HEK293T (cell line): Measurements from ENCODE around the gene TTLL4.
"Not testable (repeated sequence)": the region's sequence is repeated elsewhere in the genome, so short reads cannot be mapped to it uniquely, and the experiment has no call there.

Experiments used
- CTCF ChIA-PET: fragments of 350-600 bp; formaldehyde crosslinking; extraction: SDS; loops from one replicate; lab custom pipeline; 2021; ENCODE audit warnings: antibody characterized with exemption, inconsistent platforms; lab: Yijun Ruan, JAX
- POLR2A ChIA-PET: fragments of 350-600 bp; formaldehyde crosslinking; extraction: SDS; loops from one replicate; lab custom pipeline; 2020; ENCODE audit warnings: antibody characterized with exemption, inconsistent platforms; lab: Yijun Ruan, JAX
- DNase-seq: peaks from one replicate; pipeline ENCODE4 v3.0.0; 2012; ENCODE audit warnings: mixed read lengths; ENCODE audit errors: extremely low spot score
- ARNT ChIP-seq: fragments of 450-650 bp; IDR thresholded peaks from 2 replicates; pipeline ENCODE4 v1.6.1; 2017; ENCODE audit warnings: mild to moderate bottlenecking
- BHLHE40 ChIP-seq: fragments of 450-650 bp; IDR thresholded peaks from 2 replicates; pipeline ENCODE4 v1.6.1; 2016; ENCODE audit warnings: mild to moderate bottlenecking, moderate library complexity, borderline replicate concordance
- CTBP1 ChIP-seq: fragments of 450-650 bp; IDR thresholded peaks from 2 replicates; pipeline ENCODE4 v1.6.1; 2016; ENCODE audit warnings: borderline replicate concordance
- ELF4 ChIP-seq: fragments of 450-650 bp; IDR thresholded peaks from 2 replicates; pipeline ENCODE4 v1.6.1; 2017; ENCODE audit warnings: antibody characterized with exemption
- FOXA1 ChIP-seq: fragments of 450-650 bp; IDR thresholded peaks from 2 replicates; pipeline ENCODE4 v1.6.1; 2016; ENCODE audit warnings: mild to moderate bottlenecking
- FOXK2 ChIP-seq: fragments of 450-650 bp; IDR thresholded peaks from 2 replicates; pipeline ENCODE4 v1.6.1; 2016; ENCODE audit warnings: mild to moderate bottlenecking
- FOXM1 ChIP-seq: fragments of 450-650 bp; IDR thresholded peaks from 2 replicates; pipeline ENCODE4 v1.6.1; 2017; ENCODE audit warnings: mild to moderate bottlenecking, borderline replicate concordance
- HDGF ChIP-seq: fragments of 450-650 bp; IDR thresholded peaks from 2 replicates; pipeline ENCODE4 v1.6.1; 2017; ENCODE audit warnings: antibody characterized with exemption, borderline replicate concordance
- L3MBTL2 ChIP-seq: fragments of 450-650 bp; conservative IDR thresholded peaks from 2 replicates; pipeline ENCODE4 v1.6.1; 2016; ENCODE audit warnings: mild to moderate bottlenecking
- LEF1 ChIP-seq: fragments of 450-650 bp; IDR thresholded peaks from 2 replicates; pipeline ENCODE4 v1.6.1; 2017; ENCODE audit warnings: mild to moderate bottlenecking, borderline replicate concordance
- NFRKB ChIP-seq: fragments of 450-650 bp; IDR thresholded peaks from 2 replicates; pipeline ENCODE4 v1.6.1; 2016; ENCODE audit warnings: mild to moderate bottlenecking, moderate library complexity
- SP1 ChIP-seq: fragments of 450-650 bp; IDR thresholded peaks from 2 replicates; pipeline ENCODE4 v1.6.1; 2017
- SUZ12 ChIP-seq: fragments of 450-650 bp; IDR thresholded peaks from 2 replicates; pipeline ENCODE4 v1.6.1; 2016; ENCODE audit warnings: mild to moderate bottlenecking
- TARDBP ChIP-seq: fragments of 450-650 bp; IDR thresholded peaks from 2 replicates; pipeline ENCODE4 v1.6.1; 2016
- ZNF384 ChIP-seq: fragments of 450-650 bp; IDR thresholded peaks from 2 replicates; pipeline ENCODE4 v1.6.1; 2016
- TF ChIP-seq, protein P1 (sequence below): fragments of 450-650 bp; IDR thresholded peaks from 2 replicates; pipeline ENCODE4 v1.6.1; 2016

Gene TTLL4

DNA sequence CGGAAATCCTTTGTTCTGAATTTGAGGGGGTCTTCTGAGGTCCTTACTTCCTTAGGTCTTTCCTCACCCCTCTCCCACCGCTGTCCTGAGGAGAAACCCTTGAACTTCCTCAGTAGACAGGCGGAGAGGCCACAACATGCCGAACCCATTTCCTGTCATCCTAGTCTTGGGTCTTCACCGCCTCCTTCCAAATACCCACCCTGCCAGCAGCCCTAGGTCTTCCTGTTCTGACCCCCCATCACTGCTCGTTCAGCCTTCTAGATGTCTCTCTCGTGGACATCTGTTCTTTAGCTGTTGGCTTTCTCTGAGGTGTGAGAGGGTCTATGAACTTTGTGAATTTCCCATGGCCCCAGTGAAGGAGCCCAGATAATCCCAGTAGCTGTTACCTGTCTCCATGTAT, 44.1 kb downstream of the TTLL4 start:
- TF ChIP-seq ELF4 (no peak), SUZ12 (no peak), CTBP1 (no peak), L3MBTL2 (no peak)
- TF ChIP-seq, protein P1, sequence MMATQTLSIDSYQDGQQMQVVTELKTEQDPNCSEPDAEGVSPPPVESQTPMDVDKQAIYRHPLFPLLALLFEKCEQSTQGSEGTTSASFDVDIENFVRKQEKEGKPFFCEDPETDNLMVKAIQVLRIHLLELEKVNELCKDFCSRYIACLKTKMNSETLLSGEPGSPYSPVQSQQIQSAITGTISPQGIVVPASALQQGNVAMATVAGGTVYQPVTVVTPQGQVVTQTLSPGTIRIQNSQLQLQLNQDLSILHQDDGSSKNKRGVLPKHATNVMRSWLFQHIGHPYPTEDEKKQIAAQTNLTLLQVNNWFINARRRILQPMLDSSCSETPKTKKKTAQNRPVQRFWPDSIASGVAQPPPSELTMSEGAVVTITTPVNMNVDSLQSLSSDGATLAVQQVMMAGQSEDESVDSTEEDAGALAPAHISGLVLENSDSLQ: no peak
- no peak for DNase-seq
- CTCF ChIA-PET: no interaction called here
- POLR2A ChIA-PET: no interaction called here

DNA sequence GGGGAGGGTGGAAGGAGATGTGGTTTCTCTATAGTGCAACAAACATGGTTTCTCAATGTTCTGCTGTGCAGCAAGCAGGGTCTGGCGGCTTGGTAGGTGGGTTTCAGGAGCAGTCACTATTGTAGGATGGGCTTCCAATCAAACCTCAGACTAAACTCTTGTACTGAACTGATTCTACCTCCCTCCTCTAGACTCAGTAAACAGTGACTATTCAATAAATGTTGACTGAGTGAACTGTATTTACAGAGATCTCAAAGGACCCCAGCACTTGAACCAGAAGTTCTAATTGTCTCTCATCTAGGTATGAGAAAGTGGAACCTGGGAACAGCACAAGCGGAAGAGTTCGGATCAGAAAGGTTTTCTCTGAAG, 44.5 kb downstream of the TTLL4 start:
- TF ChIP-seq FOXK2: no peak
- no peak for TF ChIP-seq LEF1
- no peak for TF ChIP-seq BHLHE40
- TF ChIP-seq ARNT: no peak
- TF ChIP-seq ZNF384: no peak
- no peak for TF ChIP-seq FOXA1
- no peak for TF ChIP-seq ELF4
- TF ChIP-seq SUZ12: no peak
- TF ChIP-seq, protein P1: no peak
- TF ChIP-seq SP1: no peak
- TF ChIP-seq TARDBP: no peak
- TF ChIP-seq NFRKB: no peak
- no peak for TF ChIP-seq CTBP1
- no peak for TF ChIP-seq L3MBTL2
- no peak for TF ChIP-seq HDGF
- TF ChIP-seq FOXM1: no peak
- DNase-seq: no peak
- POLR2A ChIA-PET: no interaction called here
- CTCF ChIA-PET: no interaction called here

DNA sequence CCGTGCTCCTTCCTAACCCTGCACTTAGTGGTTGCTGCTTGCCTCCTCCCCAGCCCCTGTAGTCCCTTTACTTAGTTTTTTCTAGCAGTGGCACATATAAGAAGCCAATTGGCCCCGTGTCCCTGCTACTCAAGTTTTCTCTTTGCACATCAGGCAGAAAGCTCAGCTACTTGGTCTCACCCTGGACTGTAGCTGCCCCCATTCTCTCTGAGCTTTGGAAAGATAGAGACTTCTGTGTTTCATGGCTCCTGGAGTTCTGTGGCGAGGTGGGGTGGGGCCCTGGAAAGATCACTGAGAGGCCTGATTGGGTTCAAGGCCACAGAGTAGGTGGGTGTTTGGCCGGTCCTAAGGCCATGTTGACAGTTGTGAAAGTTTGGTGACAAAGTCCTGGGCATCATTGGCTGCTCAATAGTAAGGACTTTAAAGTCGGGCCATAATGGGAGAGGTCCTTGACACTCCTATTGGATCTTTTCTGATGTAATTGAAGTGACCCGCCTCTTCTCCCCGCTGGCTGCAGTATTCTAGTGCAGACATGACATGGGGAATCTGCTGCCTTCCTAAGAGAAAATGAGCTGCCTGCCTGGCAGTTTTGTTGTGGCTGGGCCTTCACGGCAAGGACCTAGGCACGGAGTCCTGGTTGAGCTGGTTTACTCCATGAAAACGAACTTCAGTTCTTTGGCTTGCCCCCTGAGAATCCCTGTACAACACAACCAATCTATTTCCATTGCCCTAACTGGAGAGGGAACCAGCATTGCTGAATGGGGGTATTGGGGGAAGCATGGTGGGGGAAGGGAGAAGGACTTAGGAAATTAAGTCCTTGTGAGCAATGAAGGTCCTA, 45.2 kb downstream of the TTLL4 start:
- no peak for DNase-seq
- CTCF ChIA-PET: no interaction called here
- no peak for TF ChIP-seq NFRKB
- no peak for TF ChIP-seq FOXA1
- TF ChIP-seq TARDBP: no peak
- TF ChIP-seq HDGF: no peak
- no peak for TF ChIP-seq BHLHE40
- no peak for TF ChIP-seq FOXK2
- no peak for TF ChIP-seq SP1
- TF ChIP-seq ZNF384: no peak
- TF ChIP-seq, protein P1: no peak
- no peak for TF ChIP-seq SUZ12
- TF ChIP-seq CTBP1: no peak
- TF ChIP-seq FOXM1: no peak
- POLR2A ChIA-PET: no interaction called here

DNA sequence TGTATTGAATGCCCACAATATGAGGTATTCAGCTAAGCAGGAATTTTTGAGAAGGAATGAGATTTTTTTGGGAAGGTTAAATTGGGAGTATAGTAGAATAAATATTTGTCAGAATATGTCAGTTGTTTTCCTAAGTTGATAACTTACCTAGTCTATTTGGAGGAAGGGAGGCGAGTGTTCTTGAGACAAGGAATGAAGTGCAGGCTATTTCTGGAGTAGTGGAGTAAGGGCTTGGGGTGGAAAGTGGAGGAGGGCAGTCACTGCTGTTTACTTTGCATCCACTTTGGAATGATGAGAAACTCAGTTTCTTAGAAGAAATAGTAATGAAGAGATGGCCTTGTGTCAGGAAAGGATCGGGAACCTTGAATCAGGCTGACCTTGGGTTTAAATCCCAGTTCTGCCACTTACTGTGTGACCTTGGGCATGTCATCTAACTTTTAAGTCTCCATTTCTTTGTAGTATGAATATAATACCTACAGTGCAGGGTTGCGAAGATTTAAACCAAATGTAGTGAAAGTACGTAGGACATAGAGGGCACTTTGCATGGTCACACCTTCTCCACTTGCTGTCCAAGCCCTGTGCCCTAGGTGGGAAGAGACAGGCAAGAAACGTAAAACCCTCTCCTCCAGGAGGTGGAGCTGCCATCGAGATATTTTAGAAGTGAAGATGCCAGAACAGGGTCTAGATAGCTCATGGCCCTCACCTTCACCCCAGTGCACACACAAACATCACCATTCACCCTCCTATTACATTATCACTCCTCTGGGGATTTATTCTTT, 46.2 kb downstream of the TTLL4 start:
- ChIA-PET CTCF (interaction anchor here (1.1 to 1.2 kb wide), 2 partner anchors 91 to 98 kb away, joined by 3 to 6 read pairs; partner anchors contain the start of genes BCS1L and ZNF142), POLR2A (no interaction called here)
- TF ChIP-seq LEF1 (no peak), TARDBP (no peak), BHLHE40 (no peak), ZNF384 (no peak), ARNT (no peak), FOXA1 (no peak), CTBP1 (no peak), ELF4 (no peak), FOXK2 (no peak), SP1 (no peak), HDGF (no peak)
- TF ChIP-seq, protein P1: no peak
- DNase-seq: no peak

DNA sequence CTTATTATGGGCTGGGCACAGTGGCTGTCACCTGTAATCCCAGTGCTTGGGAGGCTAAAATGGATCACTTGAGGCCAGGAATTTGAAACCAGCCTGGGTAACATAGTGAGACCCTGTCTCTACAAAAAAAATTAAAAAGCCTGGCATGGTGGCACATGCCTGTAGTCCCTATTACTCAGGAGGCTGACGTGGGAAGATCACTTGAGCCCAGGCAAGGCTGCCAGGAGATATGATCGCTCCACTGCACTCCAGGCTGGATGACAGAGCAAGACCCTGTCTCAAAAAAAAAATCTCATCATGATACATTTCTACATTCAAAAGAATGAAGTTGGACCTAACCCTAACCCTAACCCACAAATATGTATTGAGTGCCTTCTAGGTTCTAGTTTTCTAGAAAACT, 51.2 kb downstream of the TTLL4 start:
- no peak for TF ChIP-seq ARNT
- TF ChIP-seq, protein P1: no peak
- TF ChIP-seq FOXK2: no peak
- POLR2A ChIA-PET: no interaction called here
- DNase-seq: no peak
- CTCF ChIA-PET: interaction anchor here (1.2 kb wide), 2 partner anchors 39 to 102 kb away, joined by 3 to 4 read pairs; partner anchors contain the start of genes BCS1L and ZNF142

DNA sequence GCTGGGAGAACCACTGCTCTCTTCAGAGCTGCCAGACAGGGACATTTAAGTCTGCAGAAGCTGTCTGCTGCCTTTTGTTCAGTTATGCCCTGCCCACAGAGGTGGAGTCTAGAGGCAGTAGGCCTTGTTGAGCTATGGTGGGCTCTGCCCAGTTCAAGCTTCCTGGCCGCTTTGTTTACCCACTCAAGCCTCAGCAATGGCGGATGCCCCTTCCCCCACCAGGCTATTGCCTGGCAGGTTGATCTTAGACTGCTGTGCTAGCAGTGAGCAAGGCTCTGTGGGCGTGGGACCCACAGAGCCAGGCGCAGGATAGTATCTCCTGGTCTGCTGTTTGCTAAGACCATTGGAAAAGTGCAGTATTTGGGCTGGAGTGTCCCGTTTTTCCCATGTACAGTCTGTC, 62.1 kb downstream of the TTLL4 start:
- POLR2A ChIA-PET, DNase-seq, CTCF ChIA-PET: not testable (repeated sequence)
